GM18498 (cell line): ENCODE results near the gene CHAT.
"Not testable (repeated sequence)": the region's sequence is repeated elsewhere in the genome, so short reads cannot be mapped to it uniquely, and the experiment has no call there.

Experiments used
- ATAC-seq: cut with Tn5 transposase; IDR thresholded peaks from one replicate; pipeline ENCODE4 v1.9.1; 2021; ENCODE audit warnings: mild to moderate bottlenecking, moderate library complexity; ENCODE audit not compliant: unreplicated experiment

Gene CHAT

DNA sequence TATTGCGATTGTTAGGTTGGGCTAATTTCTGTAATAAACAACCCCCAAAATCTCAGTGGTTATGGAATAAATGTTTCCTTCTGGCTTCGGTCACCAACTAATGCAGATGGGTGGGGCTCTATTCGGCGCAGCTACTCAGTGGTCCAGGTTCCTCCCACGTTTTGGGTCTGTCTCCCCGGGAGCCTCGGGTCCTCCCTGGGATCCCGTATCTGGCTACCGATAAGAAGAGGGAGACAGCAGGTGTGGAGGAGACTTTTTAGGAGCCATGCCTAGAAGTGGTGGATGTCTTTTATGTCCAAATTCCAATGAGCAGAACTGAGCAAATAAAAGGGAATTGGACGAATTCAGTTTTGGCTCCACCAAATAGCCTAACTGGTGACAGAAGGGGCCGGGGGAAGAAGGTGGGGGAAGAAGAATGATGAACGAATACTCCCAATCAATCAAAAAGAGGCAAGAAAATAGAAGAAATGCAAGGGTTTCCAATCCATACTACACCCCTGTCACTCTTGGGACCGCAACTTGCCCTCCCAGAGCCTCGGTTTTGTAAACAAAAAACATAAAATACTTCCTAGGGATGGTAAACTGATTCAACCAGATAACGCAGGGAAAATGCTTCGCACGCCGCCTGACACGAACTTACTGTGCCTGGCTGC, 65.1 kb downstream of the CHAT start:
- no peak for ATAC-seq

DNA sequence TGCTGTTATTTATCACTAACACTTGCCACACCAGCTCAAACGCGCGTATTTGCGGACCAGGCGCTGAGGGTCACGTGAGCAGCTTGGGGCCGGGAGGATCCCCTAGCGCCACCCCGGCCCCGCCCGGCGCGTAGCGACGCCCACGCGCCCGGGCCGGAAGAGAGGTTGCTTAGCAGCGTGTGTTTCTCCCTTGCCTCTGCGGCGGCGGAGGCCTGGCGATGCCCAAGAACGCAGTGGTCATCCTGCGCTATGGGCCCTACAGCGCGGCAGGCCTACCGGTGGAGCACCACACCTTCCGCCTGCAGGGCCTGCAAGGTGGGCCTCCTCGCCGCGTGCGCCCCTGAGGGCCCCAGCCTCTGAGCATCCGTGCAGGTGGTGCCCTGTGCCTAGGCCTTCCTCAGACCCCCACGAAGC, 65.7 kb downstream of the CHAT start, which contains the start of gene C10orf53:
Gene C10orf53, plus strand, starts transcription at position 172 of the 414 bp plus-strand sequence. Its CDS starts 47 bp downstream, at position 219.
- no peak for ATAC-seq

DNA sequence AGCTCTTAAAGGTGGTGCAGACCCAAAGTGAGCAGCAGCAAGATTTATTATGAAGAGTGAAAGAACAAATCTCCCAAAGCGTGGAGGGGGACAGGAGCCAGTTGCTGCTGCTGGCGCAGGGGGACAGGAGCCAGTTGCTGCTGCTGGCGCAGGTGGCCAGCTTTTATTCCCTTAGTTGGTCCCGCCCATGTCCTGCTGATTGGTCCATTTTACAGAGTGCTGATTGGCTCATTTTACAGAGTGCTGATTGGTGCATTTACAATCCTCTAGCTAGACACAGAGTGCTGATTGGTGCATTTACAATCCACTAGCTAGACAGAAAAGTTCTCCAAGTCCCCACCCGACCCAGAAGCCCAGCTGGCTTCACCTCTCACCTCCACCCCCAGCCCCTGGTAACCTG, 68.6 kb downstream of the CHAT start:
- not testable (repeated sequence) for ATAC-seq

- no peak for ATAC-seq
Observed at GRCh38 chr10:49682879-49683278, 69.0 kb downstream of the CHAT start.

DNA sequence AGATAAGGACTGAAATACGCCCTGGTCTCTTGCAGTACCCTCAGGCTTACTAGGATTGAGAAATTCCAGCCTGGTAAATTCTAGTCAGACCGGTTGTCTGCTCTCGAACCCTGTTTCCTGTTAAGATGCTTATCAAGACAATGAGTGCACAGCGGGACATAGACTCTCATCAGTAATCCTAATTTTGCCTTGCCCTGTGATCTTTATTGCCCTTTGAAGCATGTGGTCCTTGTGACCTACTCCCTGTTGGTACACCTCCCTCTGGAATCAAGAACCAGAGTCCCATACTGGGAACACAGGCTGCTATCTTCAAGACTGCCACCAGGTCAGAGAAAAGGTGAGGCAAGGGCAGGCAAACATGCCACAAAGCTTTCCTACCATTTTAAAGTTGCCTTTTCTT, 72.8 kb downstream of the CHAT start:
- ATAC-seq, result no peak

DNA sequence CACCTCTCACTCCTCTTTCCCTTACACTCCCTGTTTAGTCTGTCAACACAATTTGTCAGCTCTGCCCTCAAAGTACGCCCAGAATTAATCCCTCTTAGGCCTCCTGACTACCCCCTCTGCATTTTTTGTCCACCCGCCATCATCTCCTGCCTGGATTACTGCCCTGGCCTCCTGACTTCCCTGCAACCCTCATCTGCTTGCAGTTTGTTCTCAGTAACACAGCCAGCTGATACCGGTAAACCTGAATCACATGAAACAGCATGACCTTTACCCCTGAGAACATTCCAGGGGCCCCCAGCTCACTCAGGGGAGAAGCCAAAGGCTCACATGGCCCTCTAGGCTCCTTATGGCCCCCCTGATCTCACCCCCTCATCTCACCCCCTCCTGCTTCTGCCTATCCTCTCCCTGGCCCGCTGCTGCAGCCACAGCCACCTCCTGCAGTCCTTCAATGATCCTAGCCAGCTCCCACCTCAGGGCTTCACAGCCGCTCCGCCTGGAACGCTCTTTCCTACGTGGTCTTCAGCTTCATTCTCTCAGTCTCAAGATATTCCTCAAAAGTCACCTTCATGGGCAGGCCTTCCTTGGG, 74.5 kb downstream of the CHAT start:
- no peak for ATAC-seq

DNA sequence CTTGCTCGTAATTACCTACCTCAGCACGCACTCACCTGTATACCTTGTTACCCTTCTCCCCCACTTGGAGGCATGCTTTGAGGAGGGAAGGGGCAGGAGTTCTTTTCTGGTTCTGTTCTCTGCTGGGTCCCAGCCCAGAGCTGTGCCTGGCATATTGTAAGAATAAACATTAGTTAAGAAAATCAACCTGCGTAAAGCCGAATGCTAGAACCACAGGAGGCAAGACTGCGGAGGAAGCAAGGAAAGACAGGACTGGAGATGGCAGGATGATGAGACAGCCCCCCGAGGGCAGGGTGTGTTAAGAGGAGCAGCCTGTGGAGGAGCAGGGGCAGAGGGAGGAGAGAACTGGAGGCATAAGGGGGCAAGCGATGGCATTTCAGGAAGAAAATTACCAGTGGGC, 75.1 kb downstream of the CHAT start:
- ATAC-seq, result no peak

DNA sequence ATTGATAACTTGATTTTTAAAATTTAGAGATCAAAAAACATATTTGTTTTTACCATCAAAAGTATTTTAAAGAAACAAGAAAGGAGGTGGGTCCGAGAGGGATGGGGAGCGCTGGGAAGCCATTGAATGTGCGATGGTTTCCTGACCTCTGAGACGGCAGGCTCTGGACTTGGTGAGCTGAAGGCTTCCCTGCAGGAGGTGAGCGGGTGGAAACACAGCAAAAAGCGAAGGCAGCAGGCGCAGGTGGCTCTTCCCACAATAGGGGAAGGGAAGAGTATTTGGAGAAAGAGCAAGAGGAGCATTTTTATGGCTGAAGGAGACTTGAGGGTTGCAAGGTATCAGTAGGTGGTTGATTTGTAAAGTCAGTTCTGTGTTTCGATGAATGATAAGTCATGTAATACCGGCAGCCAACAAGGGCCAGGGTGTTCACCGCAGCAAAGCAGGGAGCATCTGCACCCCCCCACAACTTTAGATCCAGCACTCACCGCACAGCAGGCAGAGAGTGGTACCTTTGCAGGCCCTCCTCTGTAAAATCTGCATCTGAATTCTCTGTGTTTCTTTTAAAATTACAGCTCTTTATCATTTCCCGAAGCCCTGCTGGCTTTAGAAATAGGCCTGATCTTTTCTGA, 76.2 kb downstream of the CHAT start:
- ATAC-seq, result no peak

GRCh38 chr10:49690698-49691356, 77.0 kb downstream of the CHAT start:
- ATAC-seq, result no peak

DNA sequence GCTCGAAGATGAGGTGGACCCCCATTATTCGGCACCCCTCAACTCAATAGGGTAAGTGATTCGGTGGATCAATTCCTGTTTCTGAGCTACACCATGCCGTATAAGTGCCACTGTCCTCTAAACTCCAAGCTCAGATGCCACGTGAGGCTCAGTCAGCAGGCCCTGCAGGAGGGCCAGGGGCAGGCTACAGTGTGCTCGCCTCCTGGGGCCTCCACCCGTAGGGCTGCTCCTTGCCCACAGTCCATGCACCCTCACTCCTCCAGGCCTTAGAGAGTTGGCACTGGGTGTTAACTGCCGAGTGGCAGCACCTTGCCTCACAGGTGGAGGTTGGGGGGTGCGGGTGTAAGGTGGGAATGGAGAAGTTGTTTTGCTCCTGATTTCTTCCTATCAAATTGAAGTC, 77.8 kb downstream of the CHAT start:
- no peak for ATAC-seq

DNA sequence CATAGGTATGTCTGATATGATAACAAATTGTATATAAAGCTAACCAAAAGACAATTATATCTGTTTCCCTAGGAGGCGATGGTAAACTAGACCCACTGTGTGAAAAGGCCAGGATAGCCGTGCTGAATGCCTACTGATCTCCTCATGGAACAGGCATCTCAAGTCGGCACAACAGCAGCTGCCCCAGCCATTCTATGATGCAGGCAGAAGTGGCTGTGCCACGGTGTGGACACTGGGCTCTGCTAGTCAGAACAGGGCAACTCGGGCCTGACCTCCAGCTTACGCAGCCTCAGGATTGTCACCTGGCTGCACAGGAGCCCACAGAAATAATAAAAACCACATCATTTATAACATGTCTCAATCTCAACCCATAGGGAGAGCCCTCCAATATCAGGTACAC, 80.6 kb downstream of the CHAT start:
- ATAC-seq, result no peak

GRCh38 chr10:49696311-49696710, 82.5 kb downstream of the CHAT start:
- ATAC-seq, result no peak

DNA sequence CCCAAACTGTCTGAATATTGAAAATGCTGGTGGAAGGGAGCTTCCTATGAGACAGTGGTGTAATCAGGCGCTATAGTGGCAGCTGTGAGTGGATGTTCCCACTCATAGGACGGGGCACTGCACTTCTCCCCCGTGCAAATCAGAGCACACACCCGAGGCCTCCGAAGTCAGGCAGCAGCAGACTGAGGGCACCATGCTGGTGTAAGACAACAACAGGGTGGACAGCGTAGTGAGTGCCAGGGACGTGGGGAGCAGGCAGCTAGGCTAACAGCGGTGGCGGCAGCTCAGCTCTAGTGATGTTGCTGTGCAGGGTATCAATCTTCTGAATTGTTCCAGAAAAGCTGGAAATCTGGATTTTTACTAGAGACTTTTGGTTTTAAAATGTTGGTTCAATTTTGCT, 84.8 kb downstream of the CHAT start:
- ATAC-seq, result no peak

- no peak for ATAC-seq
Observed at GRCh38 chr10:49700211-49700610, 86.4 kb downstream of the CHAT start.

DNA sequence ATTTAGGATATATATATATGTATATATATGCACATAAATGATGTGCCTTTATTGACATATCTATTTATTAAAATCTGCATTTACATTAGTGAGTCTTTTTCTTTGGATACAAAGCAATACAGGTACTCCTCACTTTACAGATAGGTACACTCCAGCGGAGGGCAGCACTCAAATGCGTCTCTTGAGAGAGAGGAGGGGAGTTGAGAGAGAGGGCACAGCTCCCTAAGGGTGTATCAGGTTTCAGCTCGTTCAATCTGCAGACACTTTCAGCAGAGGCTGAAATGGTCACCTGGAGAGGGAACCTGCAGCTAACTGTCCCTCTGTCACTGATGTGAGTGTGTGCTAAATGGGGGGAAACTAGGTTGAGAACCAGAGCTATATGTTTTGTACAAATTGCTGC, 87.2 kb downstream of the CHAT start:
- no peak for ATAC-seq

DNA sequence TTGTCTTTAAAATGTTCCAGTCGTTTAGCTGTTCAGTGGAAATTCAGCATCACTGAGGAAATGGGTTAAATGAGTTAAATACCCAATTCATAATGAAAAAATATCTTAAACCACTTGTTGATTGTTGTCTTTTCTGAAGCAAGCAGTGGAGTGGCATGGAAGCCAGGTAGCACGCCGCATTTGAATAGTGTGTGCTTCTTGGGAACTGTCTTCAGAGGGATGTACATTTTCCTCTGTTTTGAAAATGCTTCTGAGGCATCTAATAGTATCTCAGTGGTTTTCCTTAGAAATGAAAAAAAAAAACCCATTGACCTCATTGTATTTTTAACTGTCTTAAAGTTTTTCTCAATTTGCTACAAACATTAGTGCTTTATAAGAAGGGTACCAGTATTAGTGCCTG, 93.7 kb downstream of the CHAT start:
- ATAC-seq, result no peak

- ATAC-seq, result no peak
Observed at GRCh38 chr10:49709934-49710333, 96.1 kb downstream of the CHAT start.

GRCh38 chr10:49710966-49711365, 97.1 kb downstream of the CHAT start:
- no peak for ATAC-seq

DNA sequence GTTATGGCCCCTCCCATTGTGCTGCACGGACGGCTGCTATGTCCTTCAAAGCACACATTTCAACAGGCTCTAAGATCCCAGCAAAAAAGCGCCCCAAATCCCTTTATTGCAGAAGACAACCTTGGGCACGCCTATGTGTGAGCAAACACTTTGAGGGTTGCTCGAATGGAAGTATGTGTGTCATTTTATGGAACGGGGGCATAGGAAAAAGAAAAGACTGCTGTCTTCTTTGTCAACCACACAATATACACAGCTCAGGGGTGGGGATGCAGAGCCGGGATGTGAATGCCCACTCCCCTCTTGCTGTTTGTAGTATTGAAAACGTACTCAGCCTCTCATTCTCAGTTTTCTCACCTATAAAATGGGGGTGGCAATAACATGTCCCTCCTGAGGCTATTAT, 97.6 kb downstream of the CHAT start:
- ATAC-seq, result no peak

DNA sequence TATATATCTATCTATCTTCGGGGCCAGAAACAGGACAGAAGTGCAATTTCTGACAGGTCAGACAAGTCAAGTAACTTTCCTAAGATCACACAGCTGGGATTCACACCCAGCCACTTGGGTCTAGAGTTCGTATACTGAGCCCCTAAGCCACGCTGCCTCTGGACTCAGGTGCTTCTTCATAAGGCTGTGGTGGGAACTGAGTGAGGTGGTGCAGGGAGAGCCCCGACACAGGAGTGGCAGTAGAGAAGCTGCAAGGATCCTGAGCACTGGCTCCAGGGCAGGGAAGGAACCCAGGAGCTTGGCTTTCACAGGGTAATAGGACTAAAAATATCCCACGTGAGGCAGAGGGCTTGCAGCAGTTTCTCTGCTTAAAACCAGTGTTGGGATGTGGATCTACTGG, 99.4 kb downstream of the CHAT start:
- ATAC-seq, result no peak
